H1 (cell line): ENCODE measurements around the gene DSTYK. TPM values are rescaled to one million over a fixed set of nuclear protein-coding genes. Genes with fewer than 3 reads are reported as not detected.

Experiments
- CTCF ChIA-PET: fragments of 300-600 bp; sonication (Branson Sonifier 250); formaldehyde crosslinking; loops from one replicate; lab custom pipeline; 2021; ENCODE audit not compliant: partially characterized antibody; lab: Charles Lee
- POLR2A ChIA-PET: fragments of 300-600 bp; sonication (Branson Sonifier 250); formaldehyde crosslinking; loops from one replicate; lab custom pipeline; 2021; ENCODE audit warnings: inconsistent platforms; ENCODE audit not compliant: partially characterized antibody; lab: Charles Lee
- DNase-seq, 2 experiments: peaks; one replicate each; pipeline versions ENCODE4 v3.0.0 to v3.0.0-alpha.2; 2010 to 2022; ENCODE audit warnings: low spot score in 2 of 2, low read depth in 1 of 2, mixed read lengths in 1 of 2
- FAIRE-seq: peaks from 2 replicates; lab custom pipeline; 2011; peaks lifted over from hg19 to GRCh38; lab: Jason Lieb, UNC
- H2AFZ ChIP-seq: 2 replicates; pipeline ENCODE4 v1.8.1; 2012; ENCODE audit warnings: low read length, inconsistent platforms
- H2AK5ac ChIP-seq: 2 replicates; pipeline ENCODE4 v1.6.1; 2013; ENCODE audit warnings: low read depth, low read length
- H2BK120ac ChIP-seq: replicated peaks from 2 replicates; pipeline ENCODE3; 2013; ENCODE audit warnings: low read depth, low read length, inconsistent platforms
- H2BK12ac ChIP-seq: 2 replicates; pipeline ENCODE4 v1.6.1; 2013; ENCODE audit warnings: low read depth, low read length
- H2BK15ac ChIP-seq: 2 replicates; pipeline ENCODE4 v1.6.1; 2013; ENCODE audit warnings: low read length
- H2BK20ac ChIP-seq: 2 replicates; pipeline ENCODE4 v1.6.1; 2013; ENCODE audit warnings: low read length
- H2BK5ac ChIP-seq: 2 replicates; pipeline ENCODE4 v1.6.1; 2013; ENCODE audit warnings: low read depth, low read length
- H3K14ac ChIP-seq: 2 replicates; pipeline ENCODE4 v1.6.1; 2013; ENCODE audit warnings: inconsistent platforms; ENCODE audit not compliant: insufficient read length
- H3K18ac ChIP-seq: 2 replicates; pipeline ENCODE4 v1.6.1; 2013; ENCODE audit warnings: low read length; ENCODE audit errors: extremely low read depth
- H3K23ac ChIP-seq: 2 replicates; pipeline ENCODE4 v1.6.1; 2013; ENCODE audit warnings: inconsistent platforms; ENCODE audit not compliant: insufficient read length
- H3K23me2 ChIP-seq: 2 replicates; pipeline ENCODE4 v1.6.1; 2013; ENCODE audit warnings: low read depth, low read length
- H3K27ac ChIP-seq: 2 replicates; pipeline ENCODE4 v1.6.1; 2011; ENCODE audit warnings: low read depth, low read length, inconsistent platforms
- H3K27me3 ChIP-seq, 4 experiments: replicated peaks in 1 of 4; 1 replicate in 1 of 4; 2 replicates in 3 of 4; pipeline versions ENCODE4 v1.6.1 to v1.8.1; 2011 to 2013; ENCODE audit warnings: low read length in 3 of 4, mild to moderate bottlenecking in 3 of 4, inconsistent platforms in 2 of 4, mixed read lengths in 2 of 4, moderate library complexity in 1 of 4; ENCODE audit not compliant: control insufficient read depth in 3 of 4, insufficient read depth in 3 of 4; ENCODE audit errors: extremely low read depth in 1 of 4
- H3K36me3 ChIP-seq, 4 experiments: 2 replicates each; pipeline versions ENCODE4 v1.6.1 to v1.8.1; 2011 to 2013; ENCODE audit warnings: mild to moderate bottlenecking in 4 of 4, low read length in 3 of 4, moderate library complexity in 2 of 4, control low read depth in 1 of 4, inconsistent platforms in 1 of 4; ENCODE audit not compliant: insufficient read depth in 4 of 4, control insufficient read depth in 2 of 4
- H3K4ac ChIP-seq: replicated peaks from 2 replicates; pipeline ENCODE3; 2013; ENCODE audit warnings: low read length, low read depth, mixed read lengths, inconsistent platforms; ENCODE audit not compliant: insufficient read length
- H3K4me1 ChIP-seq, 4 experiments: replicated peaks in 1 of 4; 1 replicate in 1 of 4; 2 replicates in 3 of 4; pipeline versions ENCODE4 v1.6.1 to v1.8.1; 2011 to 2013; ENCODE audit warnings: low read length in 3 of 4, inconsistent platforms in 2 of 4, mixed read lengths in 1 of 4; ENCODE audit not compliant: insufficient read depth in 4 of 4, control insufficient read depth in 3 of 4
- H3K4me2 ChIP-seq, 2 experiments: 2 replicates each; pipeline versions ENCODE4 v1.6.1 to v1.8.1; 2011 to 2013; ENCODE audit warnings: low read depth in 2 of 2, low read length in 2 of 2, control low read depth in 1 of 2, inconsistent platforms in 1 of 2, mild to moderate bottlenecking in 1 of 2; ENCODE audit not compliant: insufficient read depth in 1 of 2
- H3K4me3 ChIP-seq, 4 experiments: fragments of 200-600, 300-600 bp in 1 of 4; sonication (generic), shearing (Covaris generic), sonication (Bioruptor Twin) in 1 of 4; 2 replicates each; pipeline versions ENCODE4 v1.5.1 to v1.8.1; 2011 to 2016; ENCODE audit warnings: low read length in 4 of 4, low read depth in 3 of 4, control low read depth in 2 of 4, inconsistent platforms in 2 of 4, mild to moderate bottlenecking in 2 of 4, mixed read lengths in 1 of 4, moderate library complexity in 1 of 4; ENCODE audit not compliant: insufficient read depth in 2 of 4; ENCODE audit errors: extremely low read depth in 1 of 4
- H3K56ac ChIP-seq: replicated peaks from 2 replicates; pipeline ENCODE3; 2013; ENCODE audit warnings: low read depth, mild to moderate bottlenecking, mixed read lengths, low read length, inconsistent platforms; ENCODE audit not compliant: insufficient read length
- H3K79me1 ChIP-seq: 2 replicates; pipeline ENCODE4 v1.6.1; 2013; ENCODE audit warnings: low read depth, low read length, control low read depth
- H3K79me2 ChIP-seq, 2 experiments: 2 replicates each; pipeline versions ENCODE4 v1.6.1 to v1.8.1; 2012 to 2013; ENCODE audit warnings: low read length in 2 of 2, mild to moderate bottlenecking in 2 of 2, inconsistent platforms in 1 of 2; ENCODE audit not compliant: insufficient read depth in 2 of 2, control insufficient read depth in 1 of 2
- H3K9ac ChIP-seq, 4 experiments: replicated peaks in 1 of 4; 1 replicate in 1 of 4; 2 replicates in 3 of 4; pipeline versions ENCODE4 v1.6.1 to v1.8.1; 2011 to 2013; ENCODE audit warnings: low read depth in 3 of 4, low read length in 3 of 4, control low read depth in 2 of 4, mild to moderate bottlenecking in 2 of 4, moderate library complexity in 2 of 4, inconsistent platforms in 1 of 4; ENCODE audit errors: extremely low read depth in 1 of 4
- H3K9me3 ChIP-seq, 2 experiments: 2 replicates each; pipeline versions ENCODE4 v1.6.1 to v1.8.1; 2012 to 2013; ENCODE audit warnings: mild to moderate bottlenecking in 2 of 2, moderate library complexity in 2 of 2, control low read depth in 1 of 2, inconsistent platforms in 1 of 2, low read depth in 1 of 2, low read length in 1 of 2, mixed read lengths in 1 of 2; ENCODE audit not compliant: insufficient read depth in 2 of 2
- H4K20me1 ChIP-seq, 2 experiments: replicated peaks in 1 of 2; 2 replicates each; pipeline versions ENCODE3 to v1.8.1; 2011 to 2013; ENCODE audit warnings: inconsistent platforms in 2 of 2, low read length in 2 of 2, mild to moderate bottlenecking in 1 of 2; ENCODE audit not compliant: insufficient read depth in 2 of 2, control insufficient read depth in 1 of 2
- H4K5ac ChIP-seq: 2 replicates; pipeline ENCODE4 v1.6.1; 2013; ENCODE audit warnings: low read length, low read depth, mixed read lengths, inconsistent platforms; ENCODE audit not compliant: insufficient read length
- H4K8ac ChIP-seq: 2 replicates; pipeline ENCODE4 v1.8.0; 2013; ENCODE audit warnings: mild to moderate bottlenecking, moderate library complexity, low read length, inconsistent platforms; ENCODE audit not compliant: insufficient read depth; ENCODE audit errors: extremely low read depth
- H4K91ac ChIP-seq: replicated peaks from 2 replicates; pipeline ENCODE3; 2013; ENCODE audit warnings: low read length, mixed read lengths, inconsistent platforms; ENCODE audit not compliant: insufficient read length
- RAD21 ChIP-seq, 2 experiments: IDR thresholded peaks in 1 of 2; conservative IDR thresholded peaks in 1 of 2; 2 replicates each; pipeline ENCODE4 v1.6.1; 2011; ENCODE audit warnings: low read depth in 2 of 2, low read length in 2 of 2, improper control_type of control experiment in 1 of 2, inconsistent platforms in 1 of 2, mild to moderate bottlenecking in 1 of 2, moderate library complexity in 1 of 2
- RFX5 ChIP-seq: IDR thresholded peaks from 2 replicates; pipeline ENCODE4 v1.6.1; 2011; ENCODE audit warnings: low read depth, low read length, improper control_type of control experiment, borderline replicate concordance
- SIN3A ChIP-seq, 2 experiments: IDR thresholded peaks in 1 of 2; conservative IDR thresholded peaks in 1 of 2; 2 replicates each; pipeline ENCODE4 v1.6.1; 2011 to 2012; ENCODE audit warnings: low read length in 2 of 2, improper control_type of control experiment in 1 of 2, low read depth in 1 of 2, mild to moderate bottlenecking in 1 of 2
- WGBS, 2 experiments: shearing (Covaris generic) in 1 of 2; methylation state at CpG; one replicate each; pipeline versions ENCODE4 v1.1.6 to v1.1.7; 2013 to 2015; ENCODE audit warnings: low lambda C conversion rate in 2 of 2, mixed read lengths in 2 of 2, inconsistent platforms in 1 of 2, low coverage in 1 of 2, missing lambda C conversion rate in 1 of 2; ENCODE audit not compliant: insufficient replicate concordance in 2 of 2, insufficient coverage in 1 of 2, insufficient read length in 1 of 2; ENCODE audit errors: extremely low coverage in 1 of 2, missing lambda C conversion rate in 1 of 2; 5-methylcytosine and 5-hydroxymethylcytosine counted together
- polyA plus RNA-seq, 7 experiments: library from polyadenylated mRNA; depleted of rRNA in 3 of 7; stranded (reverse) in 5 of 7; unstranded in 2 of 7; fragments of >200 nt in 5 of 7; fragments of 200-250 nt in 2 of 7; gene quantifications; 1 replicate in 5 of 7; 2 replicates in 1 of 7; 4 replicates in 1 of 7; pipeline versions ENCODE4 v1.2.1 to v1.2.3, GENCODE V29; 2011 to 2013; ENCODE audit warnings: missing spikeins in 2 of 7, mixed read lengths in 2 of 7
- total RNA-seq: library from RNA; stranded (reverse); fragmentation: NEBNext Ultra II Directional; extraction: Animal tissue kit (Norgen Biotek cat#: 25700); gene quantifications from 2 replicates; pipeline ENCODE4 v1.2.1, GENCODE V29; 2021

The DSTYK gene
- total and polyA plus RNA-seq, 2 of the 8 experiments (the other 6 are each of a cell fraction or from before 2014, with no cell fraction given), result 2.7 to 8.5 TPM

DNA sequence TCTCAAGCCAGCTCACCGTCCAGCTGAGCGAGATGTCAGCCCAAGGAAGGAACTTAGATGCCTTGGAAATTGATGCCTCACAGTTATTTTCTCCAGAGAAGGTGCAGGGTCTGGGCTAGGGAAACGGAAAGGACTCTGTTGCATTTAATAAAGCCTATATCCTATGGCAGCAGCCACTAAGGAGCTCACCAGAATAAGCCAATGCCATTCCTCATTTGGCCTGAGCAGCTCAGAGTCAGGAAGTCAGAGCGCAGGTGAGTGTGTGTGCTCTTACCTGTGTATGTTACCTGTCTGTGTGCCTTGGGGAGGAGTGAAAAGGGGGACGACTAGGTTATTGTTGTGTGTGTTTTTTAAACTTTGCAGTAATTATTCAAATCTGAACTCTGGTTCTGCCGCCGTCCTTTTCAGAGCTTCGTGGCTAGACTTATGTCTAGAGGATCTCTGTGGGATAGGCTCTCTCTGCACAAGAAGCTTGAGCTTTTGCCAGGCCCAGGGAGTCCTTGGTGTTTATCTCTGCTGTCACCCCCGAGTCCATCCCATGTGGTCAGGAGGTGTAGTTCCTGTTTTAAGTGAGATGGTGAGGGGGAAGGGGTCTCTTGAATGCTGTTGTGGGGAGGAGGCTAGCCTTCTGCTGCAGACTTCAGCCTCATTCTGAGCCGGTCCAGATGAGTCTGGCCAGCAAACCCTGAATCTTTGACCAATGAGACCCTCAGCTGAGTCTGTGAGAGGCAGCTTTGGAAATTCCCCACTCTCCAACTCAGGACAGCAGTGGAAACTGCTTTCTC is 18.6 kb upstream of the DSTYK start:
- no peaks in the 10 kb centered on the region for H3K79me2 ChIP-seq
- peaks cover 11% of the 10 kb centered on the region for H3K23me2 ChIP-seq
- peak overlapping the region in 1 of 4 experiments; percentile 4; a peak in 3 of 8 replicates for H3K4me3 ChIP-seq
- no peak overlapping the region for H3K9ac ChIP-seq
- H3K4me2 ChIP-seq, result peak overlapping the region; percentile 40 to 99; a peak in 3 of 4 replicates
- TF ChIP-seq RFX5, result no peak
- TF ChIP-seq SIN3A (conservative IDR thresholded peaks at IDR 0.05 in 1 of 2, IDR thresholded peaks at IDR 0.05 in 1 of 2; ENCODE audit: low read depth in 1 of 2, low read length in 2 of 2), result no peak
- TF ChIP-seq RAD21 (IDR thresholded peaks at IDR 0.05 in 1 of 2, conservative IDR thresholded peaks at IDR 0.05 in 1 of 2; ENCODE audit: low read depth in 2 of 2, low read length in 2 of 2), result no peak
- POLR2A ChIA-PET, result interaction anchor here (0.9 to 2.4 kb wide), 6 partner anchors 9 to 91 kb away, joined by 3 to 9 read pairs (median 4); partner anchors contain the start of gene NUAK2
- H4K5ac ChIP-seq, result no peak overlapping the region
- H3K18ac ChIP-seq, result no peak overlapping the region
- H2BK5ac ChIP-seq, result no peak overlapping the region
- no peaks in the 10 kb centered on the region for H3K36me3 ChIP-seq
- no peak overlapping the region for H2AK5ac ChIP-seq
- peaks cover 0 to 6% (median 4%) of the 10 kb centered on the region in 4 experiments; a peak in 5 of 7 replicates for H3K27me3 ChIP-seq
- no peak overlapping the region for H2BK120ac ChIP-seq
- no peaks in the 10 kb centered on the region for H3K9me3 ChIP-seq
- no peaks in the 10 kb centered on the region for H3K79me1 ChIP-seq
- H4K91ac ChIP-seq, result no peak overlapping the region
- H3K4me1 ChIP-seq, result peaks cover 13 to 18% (median 16%) of the 10 kb centered on the region in 4 experiments; a peak in 6 of 7 replicates
- no peak for FAIRE-seq
- H4K20me1 ChIP-seq, result peaks cover 3 to 9% of the 10 kb centered on the region in 2 experiments
- no peak overlapping the region for H2AFZ ChIP-seq
- no peak overlapping the region for H4K8ac ChIP-seq
- no peak overlapping the region for H3K14ac ChIP-seq
- H3K27ac ChIP-seq, result no peak overlapping the region
- H3K4ac ChIP-seq, result no peak overlapping the region
- 0 out of 2 replicates have a peak overlapping the region, but pooled peaks have one; percentile 63 for H2BK15ac ChIP-seq
- H3K23ac ChIP-seq, result no peak overlapping the region
- CTCF ChIA-PET, result interaction anchor here (0.6 to 40.8 kb wide), 27 partner anchors 9 to 1567 kb away, joined by 3 to 1035 read pairs (median 4); no protein-coding TSS in a partner anchor
- H2BK20ac ChIP-seq, result no peak overlapping the region
- no peak overlapping the region for H2BK12ac ChIP-seq
- no peak overlapping the region for H3K56ac ChIP-seq
- 80% methylated on average over 10 of the region's 10 CpGs; no CpG with 5 or more reads in 1 of the 2 experiments for WGBS, 2 experiments
- DNase-seq, result no peak
